ENCODE measurements around the gene TOM1L1.

- no peak for TF ChIP-seq CTCF (IDR thresholded peaks at IDR 0.05)
- no peak for TF ChIP-seq POLR2A (IDR thresholded peaks at IDR 0.05)
Observed at GRCh38 chr17:54920819-54921218, 20.2 kb downstream of the TOM1L1 start.
